ENCODE measurements around the gene GPR26.

GPR26 gene

DNA sequence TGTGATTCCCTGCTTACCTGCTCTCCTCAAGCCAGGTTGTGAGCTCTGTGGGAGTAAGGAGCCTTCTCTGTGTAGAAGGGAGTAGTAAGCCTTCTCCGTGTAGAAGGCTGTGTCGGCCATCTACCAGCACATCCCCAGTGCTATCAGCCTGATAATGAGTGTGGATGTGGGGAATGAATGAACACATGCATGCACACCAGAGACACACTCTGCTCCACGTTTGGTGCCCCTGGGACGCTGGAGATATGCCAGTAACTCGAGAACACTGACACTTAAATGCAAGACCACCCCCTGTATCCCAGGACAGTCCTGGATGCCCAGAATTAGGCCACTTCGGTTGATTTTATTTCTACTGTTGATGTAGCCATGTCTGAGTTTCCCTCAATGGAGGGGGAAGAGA, 21.1 kb upstream of the GPR26 start:
- DNase-seq (ENCODE audit: extremely low spot score, insufficient read length, low read depth) (no peak), FAIRE-seq (no peak)

DNA sequence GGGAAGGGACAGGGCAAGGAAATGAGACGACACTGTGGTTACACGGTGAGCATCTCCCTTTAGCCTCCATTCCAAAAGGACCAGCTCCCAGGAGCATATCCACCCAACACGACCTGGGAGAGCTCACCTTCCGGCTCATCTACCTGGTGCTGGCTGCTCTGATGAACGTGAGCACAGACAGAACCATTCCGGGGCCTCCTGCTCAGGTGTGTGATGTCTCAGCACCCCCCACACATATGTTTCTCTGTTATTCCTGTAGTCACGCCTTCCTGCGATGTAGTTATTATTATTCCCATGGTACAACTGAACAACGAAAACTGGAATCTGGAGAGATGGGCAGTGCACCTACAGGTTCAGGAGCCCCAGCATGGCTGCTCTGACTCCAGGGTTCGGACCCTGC, 20.5 kb upstream of the GPR26 start:
- no peak for FAIRE-seq
- DNase-seq (ENCODE audit: extremely low spot score, insufficient read length, low read depth): no peak

DNA sequence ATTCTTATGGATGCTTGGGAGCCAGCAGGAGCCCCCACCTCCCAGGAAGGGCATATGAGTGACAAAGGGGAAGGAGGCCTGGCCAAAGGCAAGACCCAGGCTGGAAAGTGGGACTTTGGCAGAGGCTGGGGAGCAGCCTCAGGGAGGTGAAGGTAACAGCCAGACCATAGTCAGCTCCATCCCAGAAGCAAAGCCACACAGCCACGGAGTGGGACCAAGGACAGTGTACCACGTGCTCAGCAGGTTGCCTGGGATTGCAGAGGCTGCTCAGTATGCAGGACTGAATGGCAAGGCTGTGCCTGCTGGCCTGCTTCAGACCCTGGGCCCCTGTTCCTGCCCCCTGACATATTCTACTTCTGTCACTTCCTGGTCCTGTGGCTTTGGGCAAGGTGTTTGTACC, 17.6 kb upstream of the GPR26 start:
- FAIRE-seq (no peak), DNase-seq (ENCODE audit: extremely low spot score, insufficient read length, low read depth) (no peak)

DNA sequence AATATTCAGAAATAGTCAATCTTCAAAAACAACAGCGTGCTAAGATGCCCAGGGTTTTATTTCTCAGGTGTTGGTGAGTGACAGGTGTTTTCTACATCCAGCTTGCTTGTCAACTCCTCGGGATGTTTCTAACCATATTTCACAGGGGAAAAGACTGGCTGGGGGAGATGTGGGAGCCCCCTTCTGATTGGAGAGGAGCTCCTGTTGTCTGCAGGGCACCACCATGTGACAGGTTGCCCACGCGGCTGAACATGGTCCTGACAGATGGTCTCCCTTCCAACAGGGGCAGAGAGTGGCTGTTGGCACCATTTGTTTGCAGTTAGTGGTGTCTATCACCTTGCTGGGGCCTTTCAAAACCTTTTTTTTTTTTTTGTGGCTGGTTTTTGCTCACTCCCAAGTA, 16.5 kb upstream of the GPR26 start:
- FAIRE-seq: no peak
- DNase-seq (ENCODE audit: extremely low spot score, insufficient read length, low read depth): no peak

- no peak for FAIRE-seq
- DNase-seq (ENCODE audit: extremely low spot score, insufficient read length, low read depth): no peak
Observed at GRCh38 chr10:123651421-123652047, 14.6 kb upstream of the GPR26 start.

DNA sequence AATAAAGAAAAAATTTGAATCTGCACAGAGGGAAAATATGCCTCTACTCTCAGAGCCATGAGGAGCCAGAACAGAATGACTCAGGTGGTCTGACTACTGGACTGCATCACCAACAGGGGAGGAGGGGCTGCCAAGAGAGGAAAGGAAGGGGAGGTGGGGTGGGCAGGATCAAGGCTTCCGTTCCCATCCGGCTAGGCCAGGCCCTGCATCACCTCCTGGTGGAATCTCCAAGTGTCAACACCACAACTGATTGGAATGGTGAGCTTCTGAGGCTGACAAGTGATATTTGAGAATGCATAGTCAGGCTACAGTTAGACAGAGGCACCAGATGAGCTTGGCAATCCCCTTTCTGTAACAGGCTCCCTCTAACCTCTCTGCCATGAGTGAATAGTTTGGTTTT, 10.4 kb upstream of the GPR26 start:
- no peak for FAIRE-seq
- no peak for DNase-seq (ENCODE audit: extremely low spot score, insufficient read length, low read depth)

- FAIRE-seq (no peak), DNase-seq (ENCODE audit: extremely low spot score, insufficient read length, low read depth) (no peak)
Observed at GRCh38 chr10:123663522-123663921, 2.6 kb upstream of the GPR26 start.

DNA sequence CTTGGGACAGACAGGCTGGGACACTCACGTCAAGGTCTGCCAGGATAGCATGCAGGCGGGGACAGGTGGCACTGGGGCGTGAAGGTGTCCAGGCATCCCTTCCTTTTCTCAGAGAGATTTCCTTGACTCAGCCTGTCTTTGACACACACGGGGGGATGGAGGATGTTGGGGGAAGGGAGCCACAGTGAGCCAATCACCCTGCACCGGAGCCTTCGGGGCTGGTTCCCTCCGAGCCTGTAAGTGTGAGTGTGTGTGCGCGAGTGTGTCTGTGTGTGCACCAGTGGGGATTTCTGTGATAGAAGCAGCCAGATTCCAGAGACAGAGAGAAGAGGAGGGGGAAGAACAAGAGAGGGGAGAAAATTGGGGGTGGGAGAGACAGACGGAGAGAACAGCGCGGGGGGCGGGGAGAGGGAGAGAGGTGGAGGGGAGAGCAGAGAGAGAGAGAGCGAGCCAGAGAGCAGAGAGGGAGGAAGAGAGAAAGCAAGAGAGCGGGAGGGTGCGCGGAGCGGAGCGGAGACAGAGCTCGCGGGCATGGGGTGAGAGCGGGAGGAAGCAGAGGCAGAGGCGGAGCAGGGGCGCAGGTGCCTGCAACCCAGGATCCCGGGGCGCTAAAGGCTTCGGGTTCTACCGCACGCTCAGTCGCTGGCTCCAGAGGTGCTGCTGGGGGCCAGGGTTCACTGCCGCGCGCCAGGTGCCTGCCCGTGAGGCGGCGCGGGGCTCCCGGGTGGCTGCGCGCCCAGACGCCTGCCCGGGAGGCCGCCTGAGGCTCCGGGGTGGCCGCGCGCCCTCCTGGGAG, 466 bp upstream of the GPR26 start:
- DNase-seq (ENCODE audit: extremely low spot score, insufficient read length, low read depth) (no peak), FAIRE-seq (no peak)

DNA sequence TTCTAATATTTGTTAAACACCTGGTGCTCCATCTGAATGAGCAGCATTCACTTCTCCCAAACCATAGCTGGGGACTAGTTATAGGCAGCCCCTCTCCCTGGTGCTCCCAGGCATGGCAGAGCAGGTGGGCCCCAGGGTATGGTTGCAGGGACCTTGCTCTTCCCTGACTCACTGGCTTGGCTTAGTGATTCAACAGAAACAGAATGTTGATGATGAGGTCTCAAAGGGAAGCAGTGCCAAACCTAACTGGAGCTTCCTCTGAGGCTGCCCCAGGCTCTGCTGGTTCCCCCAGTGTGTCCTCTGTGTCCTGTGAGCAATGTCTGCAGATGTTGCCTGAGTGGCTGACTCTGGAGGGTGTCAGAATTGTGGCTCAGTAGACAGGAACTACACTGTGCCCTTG, 3.7 kb downstream of the GPR26 start:
- FAIRE-seq: no peak
- DNase-seq (ENCODE audit: extremely low spot score, insufficient read length, low read depth): no peak

DNA sequence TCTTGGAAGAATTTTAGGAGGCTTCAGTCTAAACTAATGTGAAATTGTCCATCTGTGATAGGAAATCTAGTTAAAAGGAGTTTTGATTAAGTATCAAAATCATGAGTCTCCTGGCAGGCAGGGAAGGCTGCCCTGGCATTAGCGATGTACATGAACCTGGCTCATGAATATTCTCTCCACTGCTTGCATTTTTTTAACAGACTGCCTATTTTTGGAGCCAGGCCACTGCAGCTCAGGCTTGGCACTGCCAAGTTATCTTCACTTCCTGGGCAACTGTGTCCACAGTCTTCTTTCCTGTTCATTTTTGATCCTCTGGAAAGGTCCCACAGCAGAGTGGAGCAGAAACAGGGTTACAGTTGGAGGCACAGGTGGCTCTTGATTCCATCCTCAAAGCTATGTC, 7.0 kb downstream of the GPR26 start:
- DNase-seq (ENCODE audit: extremely low spot score, insufficient read length, low read depth): no peak
- FAIRE-seq: no peak

DNA sequence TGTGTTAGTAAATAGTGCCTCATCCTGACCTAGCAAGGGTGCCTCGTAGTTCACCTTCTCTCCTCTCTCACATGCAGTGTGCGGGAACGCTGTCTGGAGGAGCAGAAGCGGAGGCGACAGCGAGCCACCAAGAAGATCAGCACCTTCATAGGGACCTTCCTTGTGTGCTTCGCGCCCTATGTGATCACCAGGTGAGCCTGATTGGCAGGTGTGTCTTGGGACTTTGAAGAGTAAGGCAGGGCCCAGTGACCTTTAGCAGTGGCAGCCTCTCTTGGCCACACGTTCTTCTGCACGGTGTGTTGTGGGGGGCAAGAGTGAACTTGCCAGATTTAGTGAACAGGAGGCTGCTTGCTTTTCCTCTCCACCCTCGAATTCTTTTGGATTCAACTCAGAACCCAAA, 8.6 kb downstream of the GPR26 start:
- DNase-seq (ENCODE audit: extremely low spot score, insufficient read length, low read depth) (no peak), FAIRE-seq (no peak)

DNA sequence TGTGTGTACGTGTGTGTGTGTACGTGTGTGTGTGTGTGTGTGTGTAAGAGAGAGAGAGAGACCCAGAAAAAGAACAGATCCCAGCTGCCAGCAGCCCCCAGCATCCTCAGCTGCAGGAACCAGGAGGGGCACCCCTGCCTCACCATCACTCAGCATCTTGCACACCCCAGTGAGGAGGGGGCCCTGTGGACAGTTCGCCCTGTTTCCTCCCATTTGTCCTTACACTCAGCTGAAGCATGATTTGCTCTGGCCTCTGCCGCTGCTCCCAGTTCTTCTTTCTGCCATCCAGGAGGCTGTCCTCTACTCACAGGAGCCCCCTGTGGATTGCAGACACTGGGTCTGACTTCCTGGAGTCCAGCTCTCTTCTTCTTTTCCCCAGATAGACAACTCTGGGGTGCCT, 9.7 kb downstream of the GPR26 start:
- no peak for DNase-seq (ENCODE audit: extremely low spot score, insufficient read length, low read depth)
- FAIRE-seq: no peak

DNA sequence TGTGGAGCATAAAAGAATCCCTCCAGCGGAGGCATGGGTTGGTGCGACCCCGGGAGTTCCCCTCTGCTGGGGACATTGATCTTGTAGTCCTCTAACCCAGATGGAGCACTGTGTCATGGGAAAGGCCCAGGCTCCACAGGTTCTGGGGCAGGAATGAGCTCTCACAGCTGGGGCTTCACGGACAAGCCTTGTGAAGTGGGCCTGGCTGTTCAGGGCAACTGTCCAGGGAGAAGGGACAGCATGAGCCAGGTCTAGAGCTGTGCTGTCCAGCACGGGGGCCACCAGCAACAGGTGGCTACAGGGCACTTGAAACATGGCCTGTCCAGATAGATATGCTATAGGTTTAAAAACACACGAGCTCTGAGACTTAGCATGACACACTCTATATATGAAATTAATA, 11.4 kb downstream of the GPR26 start:
- DNase-seq (ENCODE audit: extremely low spot score, insufficient read length, low read depth): no peak
- no peak for FAIRE-seq

DNA sequence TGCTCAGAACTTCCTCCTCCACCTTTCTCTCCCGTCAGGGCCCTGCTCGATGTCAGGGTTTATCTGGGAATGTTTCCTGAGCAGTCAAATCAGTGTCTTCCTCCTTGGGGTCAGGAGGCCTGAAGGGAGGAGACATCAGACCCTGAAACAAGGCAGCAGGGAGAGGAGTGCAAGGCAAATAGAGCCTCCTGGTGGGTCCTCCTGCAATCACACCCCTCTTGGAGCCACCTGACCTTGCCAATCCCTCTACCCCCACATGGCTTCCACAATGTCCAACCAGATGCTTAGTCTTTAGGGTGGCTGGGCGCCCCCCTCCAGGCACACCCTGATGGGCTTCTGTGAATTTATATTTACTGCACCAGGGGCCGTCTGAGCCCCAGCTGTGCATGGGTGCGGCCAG, 12.2 kb downstream of the GPR26 start:
- no peak for DNase-seq (ENCODE audit: extremely low spot score, insufficient read length, low read depth)
- no peak for FAIRE-seq

DNA sequence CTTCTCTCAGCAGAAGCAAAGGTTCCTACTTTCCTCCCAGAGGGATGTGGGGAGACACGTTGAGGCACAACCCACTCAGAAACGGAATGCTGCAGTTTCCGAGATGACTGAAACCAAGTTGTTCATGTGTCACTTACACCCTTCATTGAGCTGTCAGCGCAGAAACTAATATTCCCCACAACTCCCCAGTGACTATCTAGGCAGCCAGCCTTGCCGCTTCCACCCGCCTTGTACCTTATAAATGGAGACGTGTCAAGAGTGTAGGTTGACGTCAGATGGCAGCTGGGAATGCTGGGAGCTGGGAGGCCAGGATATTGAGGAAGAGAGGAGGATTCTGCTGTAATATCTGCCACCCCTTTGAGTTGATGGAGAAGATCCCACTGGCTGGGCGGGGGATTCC, 15.1 kb downstream of the GPR26 start:
- DNase-seq (ENCODE audit: extremely low spot score, insufficient read length, low read depth) (no peak), FAIRE-seq (no peak)

- no peak for FAIRE-seq
- no peak for DNase-seq (ENCODE audit: extremely low spot score, insufficient read length, low read depth)
Observed at GRCh38 chr10:123682477-123682876, 16.3 kb downstream of the GPR26 start.

DNA sequence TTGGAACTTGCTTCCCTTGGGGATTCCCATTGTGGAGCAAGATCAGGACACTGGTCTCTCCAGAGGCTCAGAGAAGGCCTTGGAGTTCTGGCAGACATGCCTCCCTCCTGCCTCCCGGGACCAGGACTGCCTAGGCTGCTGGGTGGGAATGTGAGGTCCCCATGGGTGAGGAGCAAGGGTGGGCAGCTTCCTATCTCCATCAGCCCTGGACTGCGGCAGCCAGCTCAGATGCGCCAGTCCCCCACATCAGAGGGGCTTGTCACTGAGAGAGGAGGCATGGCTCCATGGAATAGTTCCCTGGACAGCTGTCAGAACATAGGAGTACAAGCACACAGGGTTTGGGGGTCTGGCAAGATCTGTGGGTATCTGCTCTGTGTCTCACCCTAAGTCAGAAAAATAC, 17.3 kb downstream of the GPR26 start:
- no peak for FAIRE-seq
- no peak for DNase-seq (ENCODE audit: extremely low spot score, insufficient read length, low read depth)

DNA sequence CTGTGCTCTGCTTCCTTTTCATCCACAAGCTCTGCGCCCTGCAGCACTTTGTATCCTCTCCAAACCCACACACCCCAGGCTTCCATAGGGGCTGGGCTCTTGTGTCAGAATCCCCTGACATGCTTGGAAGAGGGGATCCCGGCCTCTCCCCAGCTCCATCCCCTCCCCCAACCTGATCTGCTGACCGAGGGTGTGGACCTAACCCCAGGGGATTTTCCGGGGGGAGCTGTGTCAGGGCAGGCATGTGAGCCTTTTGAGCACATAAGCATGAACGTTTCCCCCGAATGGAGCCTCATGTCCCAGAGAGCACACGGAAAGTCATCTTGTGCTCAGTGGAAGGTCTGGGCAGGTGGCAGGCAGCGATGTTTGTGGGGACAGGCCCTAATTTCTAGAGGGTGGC, 17.7 kb downstream of the GPR26 start:
- DNase-seq (ENCODE audit: extremely low spot score, insufficient read length, low read depth) (no peak), FAIRE-seq (no peak)

DNA sequence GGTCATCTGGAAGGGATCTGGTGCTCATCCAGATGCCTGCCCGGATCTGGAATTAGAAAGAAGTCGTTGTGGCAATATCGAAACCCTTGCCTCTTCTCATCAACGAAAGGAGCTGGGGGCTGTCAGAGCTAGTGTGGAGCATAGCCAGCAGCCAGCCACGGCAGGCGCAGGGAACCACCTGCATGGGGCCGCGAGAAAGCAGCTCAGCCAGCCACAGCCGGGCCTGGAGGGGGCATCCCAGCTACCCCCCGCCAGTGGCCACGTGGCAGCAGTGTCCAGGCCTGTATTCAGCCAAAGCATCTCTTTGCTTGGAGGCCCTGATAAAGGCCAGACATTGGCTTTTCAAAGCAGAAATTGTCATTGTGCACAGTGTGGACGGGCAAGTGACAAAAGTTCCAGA, 19.1 kb downstream of the GPR26 start:
- FAIRE-seq: no peak

DNA sequence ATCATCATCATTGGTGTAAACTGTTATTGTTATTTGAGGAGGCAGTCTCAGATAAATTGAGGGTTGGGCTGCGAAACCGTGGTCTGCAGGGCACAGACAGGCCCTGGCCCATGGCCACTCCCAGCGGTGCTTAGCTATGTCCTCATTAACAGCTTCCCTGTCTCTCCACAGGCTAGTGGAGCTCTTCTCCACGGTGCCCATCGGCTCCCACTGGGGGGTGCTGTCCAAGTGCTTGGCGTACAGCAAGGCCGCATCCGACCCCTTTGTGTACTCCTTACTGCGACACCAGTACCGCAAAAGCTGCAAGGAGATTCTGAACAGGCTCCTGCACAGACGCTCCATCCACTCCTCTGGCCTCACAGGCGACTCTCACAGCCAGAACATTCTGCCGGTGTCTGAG, 21.6 kb downstream of the GPR26 start:
- FAIRE-seq: no peak
- no peak for DNase-seq (ENCODE audit: extremely low spot score, insufficient read length, low read depth)

More for the DNA sequence above, 19.1 kb downstream of the GPR26 start:
- no peak for DNase-seq (ENCODE audit: extremely low spot score, insufficient read length, low read depth)

DNA sequence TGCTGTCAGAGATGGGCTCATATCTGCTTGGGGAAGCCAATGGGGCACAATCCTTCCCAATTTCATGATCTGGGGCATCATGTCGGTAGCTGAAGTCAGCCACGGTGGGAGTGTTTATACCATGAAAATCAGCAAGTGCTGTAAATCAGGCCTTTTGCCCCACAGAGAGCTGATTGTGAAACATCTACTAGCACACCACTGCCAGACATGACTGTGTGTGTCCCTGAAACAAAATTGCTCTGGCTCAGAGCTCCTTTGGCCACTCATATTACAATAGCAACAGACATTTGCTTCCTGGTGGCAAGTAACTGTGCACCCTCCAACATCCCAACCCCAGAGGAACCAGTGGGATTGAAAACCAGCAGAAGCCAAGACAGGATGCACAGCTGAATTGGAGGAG, 23.7 kb downstream of the GPR26 start:
- FAIRE-seq: no peak
- DNase-seq (ENCODE audit: extremely low spot score, insufficient read length, low read depth): no peak

DNA sequence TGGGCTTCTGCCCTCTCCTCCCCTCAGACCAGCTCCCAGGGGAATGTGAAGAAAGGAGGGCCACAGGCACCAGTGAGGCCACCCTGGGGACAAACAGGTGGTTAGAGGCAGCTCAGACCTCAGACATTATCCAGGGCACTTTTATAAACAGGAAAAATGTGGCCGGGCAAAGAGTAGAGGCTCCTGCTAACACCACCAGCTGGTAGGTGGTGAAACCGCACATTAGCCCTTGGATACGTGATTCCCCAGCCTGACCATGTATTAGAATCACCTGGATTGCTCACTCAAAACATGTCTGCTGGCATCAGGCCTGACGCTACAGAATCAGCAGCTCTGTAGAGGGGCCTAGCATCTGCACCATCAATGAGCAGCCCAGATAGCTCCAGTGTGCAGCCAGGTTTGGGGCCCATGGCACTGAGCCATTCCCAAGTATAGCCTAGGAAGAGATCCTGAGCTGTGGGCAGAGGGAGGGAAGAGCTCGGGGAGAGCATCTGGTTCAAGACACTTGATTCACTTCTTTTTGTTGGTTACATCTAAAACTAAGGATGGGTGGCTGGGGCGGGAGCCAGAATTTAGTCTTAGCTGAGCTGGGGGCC, 37.1 kb downstream of the GPR26 start:
- FAIRE-seq (no peak), DNase-seq (ENCODE audit: extremely low spot score, insufficient read length, low read depth) (no peak)
